GM12865 (cell line): Measurements from ENCODE around the gene CASZ1.

Experiments
- DNase-seq: peaks from one replicate; pipeline ENCODE4 v3.0.0; 2010; ENCODE audit warnings: low read depth
- H3K4me3 ChIP-seq: 2 replicates; pipeline ENCODE4 v1.5.1; 2011; ENCODE audit warnings: mild to moderate bottlenecking, low read depth, low read length, control low read depth
- CTCF ChIP-seq: IDR thresholded peaks from 2 replicates; pipeline ENCODE4 v1.5.1; 2011; ENCODE audit warnings: low read length, control low read depth, low read depth, inconsistent platforms; ENCODE audit not compliant: insufficient read depth; ENCODE audit errors: missing control alignments

Gene CASZ1

GRCh38 chr1:10614377-10615225 lies 181.8 kb downstream of the CASZ1 start:
- no peak for DNase-seq
- TF ChIP-seq CTCF: no peak

GRCh38 chr1:10613861-10614260 lies 182.6 kb downstream of the CASZ1 start:
- TF ChIP-seq CTCF: no peak
- DNase-seq: no peak
- H3K4me3 ChIP-seq: no peak overlapping the region

More at GRCh38 chr1:10614377-10615225, 181.8 kb downstream of the CASZ1 start:
- no peak overlapping the region for H3K4me3 ChIP-seq

GRCh38 chr1:10613340-10613739 lies 183.1 kb downstream of the CASZ1 start:
- DNase-seq: no peak
- no peak for TF ChIP-seq CTCF
- H3K4me3 ChIP-seq: no peak overlapping the region

GRCh38 chr1:10612436-10613160 lies 183.8 kb downstream of the CASZ1 start:
- DNase-seq: no peak
- TF ChIP-seq CTCF: no peak
- no peak overlapping the region for H3K4me3 ChIP-seq

GRCh38 chr1:10610901-10611600 lies 185.4 kb downstream of the CASZ1 start:
- TF ChIP-seq CTCF: no peak
- H3K4me3 ChIP-seq: no peak overlapping the region
- no peak for DNase-seq

- DNase-seq: no peak
- TF ChIP-seq CTCF: no peak
- H3K4me3 ChIP-seq: no peak overlapping the region
Observed at GRCh38 chr1:10608690-10609089, 187.8 kb downstream of the CASZ1 start.
